Measurements from ENCODE around the gene BCKDHB.
"Not testable (repeated sequence)": the region's sequence is repeated elsewhere in the genome, so short reads cannot be mapped to it uniquely, and the experiment has no call there.

The BCKDHB gene

GRCh38 chr6:80271074-80271473 lies 164.6 kb downstream of the BCKDHB start:
- no peak for DNase-seq

- no peak for DNase-seq
Measured at GRCh38 chr6:80272988-80273387, 166.5 kb downstream of the BCKDHB start.

- no peak for DNase-seq
Measured at GRCh38 chr6:80276861-80277260, 170.4 kb downstream of the BCKDHB start.

GRCh38 chr6:80277501-80277900 lies 171.0 kb downstream of the BCKDHB start:
- DNase-seq: no peak

GRCh38 chr6:80280262-80281010 lies 174.0 kb downstream of the BCKDHB start:
- no peak for DNase-seq

- DNase-seq: no peak
Measured at GRCh38 chr6:80282913-80283554, 176.6 kb downstream of the BCKDHB start.

- no peak for DNase-seq
Measured at GRCh38 chr6:80287112-80287511, 180.6 kb downstream of the BCKDHB start.

- DNase-seq: no peak
Measured at GRCh38 chr6:80287607-80288006, 181.1 kb downstream of the BCKDHB start.

- no peak for DNase-seq
Measured at GRCh38 chr6:80289727-80290126, 183.3 kb downstream of the BCKDHB start.

GRCh38 chr6:80294531-80294930 lies 188.1 kb downstream of the BCKDHB start:
- not testable (repeated sequence) for DNase-seq

GRCh38 chr6:80302716-80303115 lies 196.2 kb downstream of the BCKDHB start:
- DNase-seq: no peak

GRCh38 chr6:80304014-80304413 lies 197.5 kb downstream of the BCKDHB start:
- no peak for DNase-seq

GRCh38 chr6:80314531-80314930 lies 208.1 kb downstream of the BCKDHB start:
- no peak for DNase-seq

GRCh38 chr6:80316686-80317231 lies 210.3 kb downstream of the BCKDHB start:
- no peak for DNase-seq

- DNase-seq: no peak
Measured at GRCh38 chr6:80319196-80319595, 212.7 kb downstream of the BCKDHB start.

- no peak for DNase-seq
Measured at GRCh38 chr6:80321011-80321410, 214.5 kb downstream of the BCKDHB start.

GRCh38 chr6:80325742-80326141 lies 219.3 kb downstream of the BCKDHB start:
- DNase-seq: no peak

GRCh38 chr6:80328652-80329051 lies 222.2 kb downstream of the BCKDHB start:
- no peak for DNase-seq

- DNase-seq: no peak
Measured at GRCh38 chr6:80329496-80329895, 223.0 kb downstream of the BCKDHB start.

- DNase-seq: no peak
Measured at GRCh38 chr6:80330961-80331360, 224.5 kb downstream of the BCKDHB start.

- DNase-seq: no peak
Measured at GRCh38 chr6:80331522-80331921, 225.1 kb downstream of the BCKDHB start.

- DNase-seq: no peak
Measured at GRCh38 chr6:80331974-80332373, 225.5 kb downstream of the BCKDHB start.

- no peak for DNase-seq
Measured at GRCh38 chr6:80333342-80333741, 226.9 kb downstream of the BCKDHB start.

- no peak for DNase-seq
Measured at GRCh38 chr6:80335121-80335531, 228.7 kb downstream of the BCKDHB start.

Data from activated effector memory CD4-positive, alpha-beta T cell treated with Interleukin-2 at 50 U/mL for 16 hours (primary cell).